Duodenal mucosa (tissue), 2 donors: ENCODE results near the gene DLST.

Experiments
- H3K27ac ChIP-seq: one replicate; pipeline ENCODE4 v1.7.0; 2013; ENCODE audit warnings: low read depth, low read length
- H3K27me3 ChIP-seq, 2 donors: one replicate each; pipeline ENCODE4 v1.7.0; 2013; ENCODE audit warnings: low read length in 2 of 2, control low read depth in 1 of 2; ENCODE audit not compliant: insufficient read depth in 2 of 2, control insufficient read depth in 1 of 2
- H3K36me3 ChIP-seq, 2 donors: one replicate each; pipeline ENCODE4 v1.7.0; 2013; ENCODE audit warnings: low read length in 2 of 2, control low read depth in 1 of 2; ENCODE audit not compliant: insufficient read depth in 2 of 2, control insufficient read depth in 1 of 2
- H3K4me1 ChIP-seq, 2 donors: one replicate each; pipeline ENCODE4 v1.7.0; 2013; ENCODE audit warnings: low read length in 2 of 2, control low read depth in 1 of 2; ENCODE audit not compliant: insufficient read depth in 2 of 2, control insufficient read depth in 1 of 2
- H3K4me3 ChIP-seq, 2 donors: one replicate each; pipeline ENCODE4 v1.7.0; 2013; ENCODE audit warnings: low read length in 2 of 2, low read depth in 1 of 2
- H3K9ac ChIP-seq, 2 donors: one replicate each; pipeline ENCODE4 v1.7.0; 2013; ENCODE audit warnings: low read length in 2 of 2, low read depth in 1 of 2
- H3K9me3 ChIP-seq, 2 donors: one replicate each; pipeline ENCODE4 v1.7.0; 2013; ENCODE audit warnings: low read length in 2 of 2, control low read depth in 1 of 2; ENCODE audit not compliant: control insufficient read depth in 1 of 2

The DLST gene

GRCh38 chr14:74860899-74861733 lies 20.6 kb upstream of the DLST start:
- no peak overlapping the region for H3K27ac ChIP-seq
- no peaks in the 10 kb centered on the region for H3K4me1 ChIP-seq
- H3K27me3 ChIP-seq: no peaks in the 10 kb centered on the region
- no peak overlapping the region for H3K9ac ChIP-seq
- H3K36me3 ChIP-seq: no peaks in the 10 kb centered on the region
- H3K4me3 ChIP-seq: no peak overlapping the region
- no peaks in the 10 kb centered on the region for H3K9me3 ChIP-seq

GRCh38 chr14:74861734-74862090 lies 20.0 kb upstream of the DLST start:
- H3K36me3 ChIP-seq: no peaks in the 10 kb centered on the region
- H3K4me1 ChIP-seq: no peaks in the 10 kb centered on the region
- H3K9me3 ChIP-seq: no peaks in the 10 kb centered on the region
- H3K9ac ChIP-seq: no peak overlapping the region
- no peak overlapping the region for H3K27ac ChIP-seq
- no peak overlapping the region for H3K4me3 ChIP-seq
- no peaks in the 10 kb centered on the region for H3K27me3 ChIP-seq

GRCh38 chr14:74863274-74863673 lies 18.4 kb upstream of the DLST start:
- no peak overlapping the region for H3K9ac ChIP-seq
- H3K27ac ChIP-seq: no peak overlapping the region
- no peaks in the 10 kb centered on the region for H3K9me3 ChIP-seq

GRCh38 chr14:74864198-74864597 lies 17.5 kb upstream of the DLST start:
- Histone ChIP-seq H3K4me1 (no peaks in the 10 kb centered on the region), H3K4me3 (no peak overlapping the region), H3K9ac (no peak overlapping the region), H3K27me3 (no peaks in the 10 kb centered on the region), H3K9me3 (no peaks in the 10 kb centered on the region), H3K36me3 (no peaks in the 10 kb centered on the region), H3K27ac (no peak overlapping the region)

More at GRCh38 chr14:74863274-74863673, 18.4 kb upstream of the DLST start:
- no peak overlapping the region for H3K4me3 ChIP-seq
- no peaks in the 10 kb centered on the region for H3K4me1 ChIP-seq
- H3K36me3 ChIP-seq: no peaks in the 10 kb centered on the region
- no peaks in the 10 kb centered on the region for H3K27me3 ChIP-seq

- no peak overlapping the region for H3K4me3 ChIP-seq
- no peaks in the 10 kb centered on the region for H3K4me1 ChIP-seq
- H3K9ac ChIP-seq: no peak overlapping the region
- H3K36me3 ChIP-seq: no peaks in the 10 kb centered on the region
- no peaks in the 10 kb centered on the region for H3K9me3 ChIP-seq
- H3K27ac ChIP-seq: no peak overlapping the region
- no peaks in the 10 kb centered on the region for H3K27me3 ChIP-seq
Measured at GRCh38 chr14:74865156-74865555, 16.6 kb upstream of the DLST start.

- H3K36me3 ChIP-seq: no peaks in the 10 kb centered on the region
- no peak overlapping the region for H3K27ac ChIP-seq
- H3K27me3 ChIP-seq: no peaks in the 10 kb centered on the region
- H3K9ac ChIP-seq: no peak overlapping the region
- no peaks in the 10 kb centered on the region for H3K9me3 ChIP-seq
- no peak overlapping the region for H3K4me3 ChIP-seq
- no peaks in the 10 kb centered on the region for H3K4me1 ChIP-seq
Measured at GRCh38 chr14:74866708-74867389, 14.9 kb upstream of the DLST start.

- no peaks in the 10 kb centered on the region for H3K27me3 ChIP-seq
- no peaks in the 10 kb centered on the region for H3K36me3 ChIP-seq
- H3K9ac ChIP-seq: no peak overlapping the region
- no peak overlapping the region for H3K4me3 ChIP-seq
- no peak overlapping the region for H3K27ac ChIP-seq
- H3K9me3 ChIP-seq: no peaks in the 10 kb centered on the region
- H3K4me1 ChIP-seq: no peaks in the 10 kb centered on the region
Measured at GRCh38 chr14:74867673-74868072, 14.0 kb upstream of the DLST start.

- H3K36me3 ChIP-seq: no peaks in the 10 kb centered on the region
- H3K4me3 ChIP-seq: no peak overlapping the region
- H3K9me3 ChIP-seq: no peaks in the 10 kb centered on the region
Measured at GRCh38 chr14:74868739-74869138, 13.0 kb upstream of the DLST start.

GRCh38 chr14:74871819-74872218 lies 9.9 kb upstream of the DLST start:
- no peak overlapping the region for H3K4me3 ChIP-seq
- peaks cover 0 to 4% of the 10 kb centered on the region in 2 donors for H3K4me1 ChIP-seq
- no peak overlapping the region for H3K27ac ChIP-seq
- H3K27me3 ChIP-seq: no peaks in the 10 kb centered on the region
- no peak overlapping the region for H3K9ac ChIP-seq
- no peaks in the 10 kb centered on the region for H3K36me3 ChIP-seq
- H3K9me3 ChIP-seq: no peaks in the 10 kb centered on the region

More at GRCh38 chr14:74868739-74869138, 13.0 kb upstream of the DLST start:
- Histone ChIP-seq H3K27me3 (no peaks in the 10 kb centered on the region), H3K27ac (no peak overlapping the region), H3K4me1 (no peaks in the 10 kb centered on the region), H3K9ac (no peak overlapping the region)

- Histone ChIP-seq H3K4me1 (peaks cover 6 to 13% of the 10 kb centered on the region in 2 donors), H3K27me3 (no peaks in the 10 kb centered on the region), H3K27ac (no peak overlapping the region), H3K9ac (no peak overlapping the region), H3K4me3 (no peak overlapping the region), H3K9me3 (no peaks in the 10 kb centered on the region), H3K36me3 (no peaks in the 10 kb centered on the region)
Measured at GRCh38 chr14:74875204-74875603, 6.5 kb upstream of the DLST start.
